Stomach smooth muscle (tissue), 2 donors: ENCODE data around the gene IL22RA2.
"Not testable (repeated sequence)": the region's sequence is repeated elsewhere in the genome, so short reads cannot be mapped to it uniquely, and the experiment has no call there.

ENCODE experiments used
- H3K27ac ChIP-seq: one replicate; pipeline ENCODE4 v1.7.0; 2013; ENCODE audit warnings: mild to moderate bottlenecking, low read length, inconsistent platforms
- H3K27me3 ChIP-seq, 2 donors: one replicate each; pipeline ENCODE4 v1.7.0; 2013; ENCODE audit warnings: low read length in 2 of 2; ENCODE audit not compliant: insufficient read depth in 2 of 2, control insufficient read depth in 1 of 2
- H3K36me3 ChIP-seq, 2 donors: one replicate each; pipeline ENCODE4 v1.7.0; 2013; ENCODE audit warnings: low read length in 2 of 2; ENCODE audit not compliant: control insufficient read depth in 2 of 2, insufficient read depth in 2 of 2
- H3K4me1 ChIP-seq: one replicate; pipeline ENCODE4 v1.7.0; 2013; ENCODE audit warnings: low read length; ENCODE audit not compliant: control insufficient read depth, insufficient read depth
- H3K4me3 ChIP-seq, 2 donors: one replicate each; pipeline ENCODE4 v1.7.0; 2013; ENCODE audit warnings: low read length in 2 of 2
- H3K9ac ChIP-seq, 2 donors: one replicate each; pipeline ENCODE4 v1.7.0; 2013; ENCODE audit warnings: low read length in 2 of 2, mild to moderate bottlenecking in 1 of 2
- H3K9me3 ChIP-seq, 2 donors: one replicate each; pipeline ENCODE4 v1.7.0; 2013; ENCODE audit warnings: low read length in 2 of 2; ENCODE audit not compliant: control insufficient read depth in 2 of 2
- donor health status: healthy.
- donor health status: Pancreatic carcinoma.

Gene IL22RA2

GRCh38 chr6:137173501-137173900, at the start of gene IL22RA2:
Gene IL22RA2, minus strand, starts transcription at chr6:137173644. Its CDS starts 11,895 bp downstream, at chr6:137161749.
- Histone ChIP-seq H3K27me3 (no peaks in the 10 kb centered on the region), H3K4me1 (no peaks in the 10 kb centered on the region), H3K27ac (no peak within 1 kb of the TSS), H3K36me3 (no peaks in the 10 kb centered on the region), H3K9ac (no peak within 1 kb of the TSS), H3K9me3 (no peaks in the 10 kb centered on the region), H3K4me3 (no peak within 1 kb of the TSS)

GRCh38 chr6:137222381-137222780, 48.9 kb upstream of the IL22RA2 start:
- Histone ChIP-seq H3K27me3 (no peaks in the 10 kb centered on the region), H3K4me1 (peaks cover 6% of the 10 kb centered on the region), H3K36me3 (no peaks in the 10 kb centered on the region), H3K9ac (no peak overlapping the region), H3K4me3 (no peak overlapping the region), H3K9me3 (no peaks in the 10 kb centered on the region), H3K27ac (no peak overlapping the region)

GRCh38 chr6:137219664-137220252, 46.3 kb upstream of the IL22RA2 start:
- Histone ChIP-seq H3K9ac (peak overlapping the region; percentile 96 to 98), H3K4me3 (peak overlapping the region; percentile 96 to 97), H3K9me3 (no peaks in the 10 kb centered on the region), H3K4me1 (peaks cover 16% of the 10 kb centered on the region), H3K36me3 (no peaks in the 10 kb centered on the region), H3K27me3 (no peaks in the 10 kb centered on the region), H3K27ac (peak overlapping the region; percentile 87)

- H3K4me1 ChIP-seq, result peaks cover 18% of the 10 kb centered on the region
- no peaks in the 10 kb centered on the region for H3K9me3 ChIP-seq
- H3K4me3 ChIP-seq, result peak within 1 kb of the TSS; percentile 96 to 97
- H3K9ac ChIP-seq, result peak within 1 kb of the TSS; percentile 96 to 98
- no peaks in the 10 kb centered on the region for H3K36me3 ChIP-seq
- peak within 1 kb of the TSS; percentile 87 for H3K27ac ChIP-seq
- H3K27me3 ChIP-seq, result no peaks in the 10 kb centered on the region
These were observed 45.6 kb upstream of the IL22RA2 start, which contains the start of gene IFNGR1 for GRCh38 chr6:137218917-137219663. Gene IFNGR1, minus strand, starts transcription at chr6:137219385. Its CDS starts 58 bp downstream, at chr6:137219327.

- Histone ChIP-seq H3K9ac (peak overlapping the region; percentile 96 to 98), H3K4me1 (peaks cover 24% of the 10 kb centered on the region), H3K27ac (peak overlapping the region; percentile 87), H3K36me3 (no peaks in the 10 kb centered on the region), H3K9me3 (no peaks in the 10 kb centered on the region), H3K4me3 (peak overlapping the region; percentile 96 to 97), H3K27me3 (no peaks in the 10 kb centered on the region)
These were observed 45.1 kb upstream of the IL22RA2 start for GRCh38 chr6:137218473-137218916.

- Histone ChIP-seq H3K27ac (peak overlapping the region; percentile 87), H3K36me3 (no peaks in the 10 kb centered on the region), H3K4me1 (peaks cover 25% of the 10 kb centered on the region), H3K27me3 (no peaks in the 10 kb centered on the region), H3K9me3 (no peaks in the 10 kb centered on the region), H3K4me3 (peak overlapping the region; percentile 96 to 97), H3K9ac (peak overlapping the region; percentile 96 to 98)
These were observed 44.5 kb upstream of the IL22RA2 start for GRCh38 chr6:137217801-137218472.

GRCh38 chr6:137216875-137217553, 43.6 kb upstream of the IL22RA2 start:
- Histone ChIP-seq H3K27me3 (no peaks in the 10 kb centered on the region), H3K4me1 (peaks cover 25% of the 10 kb centered on the region), H3K4me3 (peak overlapping the region; percentile 96 to 97), H3K36me3 (no peaks in the 10 kb centered on the region), H3K27ac (no peak overlapping the region), H3K9me3 (no peaks in the 10 kb centered on the region), H3K9ac (peak overlapping the region; percentile 29 to 98)

GRCh38 chr6:137216106-137216505, 42.7 kb upstream of the IL22RA2 start:
- peaks cover 27% of the 10 kb centered on the region for H3K4me1 ChIP-seq

GRCh38 chr6:137215630-137216029, 42.2 kb upstream of the IL22RA2 start:
- not testable (repeated sequence) for H3K4me3 ChIP-seq, H3K9ac ChIP-seq, H3K27ac ChIP-seq, H3K9me3 ChIP-seq, H3K36me3 ChIP-seq, H3K27me3 ChIP-seq
- H3K4me1 ChIP-seq, result peaks cover 30% of the 10 kb centered on the region

More at GRCh38 chr6:137216106-137216505, 42.7 kb upstream of the IL22RA2 start:
- no peak overlapping the region for H3K27ac ChIP-seq
- no peak overlapping the region for H3K9ac ChIP-seq
- no peak overlapping the region for H3K4me3 ChIP-seq
- H3K9me3 ChIP-seq, result no peaks in the 10 kb centered on the region
- H3K36me3 ChIP-seq, result no peaks in the 10 kb centered on the region
- no peaks in the 10 kb centered on the region for H3K27me3 ChIP-seq

GRCh38 chr6:137214931-137215330, 41.5 kb upstream of the IL22RA2 start:
- Histone ChIP-seq H3K27ac (no peak overlapping the region), H3K4me1 (peaks cover 30% of the 10 kb centered on the region), H3K27me3 (no peaks in the 10 kb centered on the region), H3K9me3 (no peaks in the 10 kb centered on the region), H3K4me3 (no peak overlapping the region), H3K36me3 (no peaks in the 10 kb centered on the region), H3K9ac (no peak overlapping the region)
